GM03348 (cell line): ENCODE data around the gene KIAA0408.

Experiments
- DNase-seq: peaks from one replicate; pipeline ENCODE4 v3.0.0; 2012; ENCODE audit warnings: low spot score

The KIAA0408 gene

DNA sequence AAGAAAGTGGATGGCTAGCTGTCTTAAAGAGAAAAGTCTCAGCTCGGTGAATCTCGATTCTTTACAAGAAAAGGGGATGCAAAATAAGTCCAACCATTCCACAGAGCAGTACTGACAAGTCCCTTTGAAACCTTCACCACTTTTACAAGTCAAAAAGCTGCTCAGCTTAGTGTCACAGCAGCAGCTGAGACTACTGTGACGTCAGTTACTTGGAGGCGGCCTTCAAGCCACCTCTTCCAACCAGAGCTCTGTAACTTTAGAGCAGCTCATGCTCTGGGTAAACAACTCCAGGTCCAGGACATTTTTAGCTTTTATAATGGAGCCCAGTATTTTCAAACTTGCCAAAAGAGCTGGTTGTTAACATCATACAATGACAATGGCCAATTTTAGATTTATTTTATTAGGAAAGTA is at the start of gene KIAA0408:
KIAA0408 (minus strand) TSS at position 159 of the 411 bp plus-strand sequence. CDS start 5,408 bp downstream, outside the sequence.
- peak; percentile 52 for DNase-seq

DNA sequence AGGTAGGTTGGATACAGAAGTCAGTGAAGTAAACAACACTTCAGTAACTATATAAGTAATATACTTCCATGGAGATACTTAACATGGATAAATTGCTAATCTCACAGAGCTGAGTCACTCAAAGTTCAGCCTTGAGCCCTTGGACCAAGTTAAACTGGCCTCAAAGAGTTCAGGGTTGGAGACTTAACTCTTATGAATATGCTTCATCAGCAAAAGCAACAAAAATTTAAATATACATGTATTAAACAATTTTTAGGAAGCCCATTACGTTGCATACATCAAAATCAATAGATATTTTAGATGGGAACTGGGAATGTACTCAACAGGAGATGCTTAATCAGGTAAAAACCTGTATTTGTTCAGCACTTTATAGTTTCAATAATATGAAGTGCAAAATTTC is 47.7 kb upstream of the KIAA0408 start:
- no peak for DNase-seq

DNA sequence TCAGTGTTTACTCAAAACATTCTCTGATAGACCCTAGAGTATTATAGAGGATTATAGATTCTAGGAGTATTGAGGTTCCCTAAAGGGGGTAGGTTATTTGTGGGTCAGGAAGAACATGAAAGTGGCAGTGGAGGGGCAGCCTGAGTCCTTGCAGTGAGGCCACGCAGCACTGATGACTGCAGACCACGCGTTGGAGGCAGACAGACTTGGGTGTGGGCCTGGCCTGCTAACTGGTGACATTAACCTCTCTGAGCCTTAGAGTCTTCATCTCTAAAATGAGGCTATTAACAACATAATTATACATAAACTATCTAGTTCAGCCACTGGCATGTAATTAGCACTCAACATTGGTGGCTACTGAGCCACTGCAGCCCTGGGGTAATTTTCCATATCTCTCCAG is 43.8 kb upstream of the KIAA0408 start:
- no peak for DNase-seq

DNA sequence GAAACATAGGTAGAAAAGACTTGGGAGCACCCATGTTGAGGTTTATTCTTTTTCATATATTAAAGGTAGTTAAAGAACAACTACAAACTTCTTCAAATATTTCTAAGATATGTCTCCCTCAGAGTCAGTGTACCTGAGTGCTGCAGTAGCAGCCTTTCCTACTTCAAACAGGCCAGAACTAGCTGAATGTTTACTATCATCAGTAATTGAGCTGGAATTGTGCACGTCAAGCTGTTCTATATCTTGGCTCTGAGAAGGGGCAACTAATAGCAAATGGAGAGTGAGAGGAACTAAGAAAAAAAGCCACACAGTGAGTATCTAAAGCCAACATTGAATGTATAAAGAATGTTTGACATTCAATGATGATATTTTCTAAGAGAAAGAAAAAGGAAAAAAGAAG is 38.2 kb upstream of the KIAA0408 start:
- DNase-seq = no peak

DNA sequence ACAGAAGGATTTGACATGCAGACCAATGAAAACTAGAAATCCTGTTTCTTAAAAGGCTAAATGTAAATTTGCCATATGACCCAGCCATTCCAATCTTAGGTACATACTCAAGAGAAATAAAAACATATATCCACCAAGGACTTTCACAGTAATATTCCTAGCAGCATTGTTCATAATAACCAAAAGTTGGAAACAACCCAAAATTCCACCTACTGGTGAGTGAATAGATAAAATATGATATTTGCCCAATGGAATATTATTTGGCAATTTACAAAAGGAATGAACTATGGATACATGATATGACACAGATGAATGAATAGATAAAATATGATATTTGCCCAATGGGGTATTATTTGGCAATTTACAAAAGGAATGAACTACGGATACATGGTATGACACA is 37.3 kb upstream of the KIAA0408 start:
- DNase-seq = no peak

DNA sequence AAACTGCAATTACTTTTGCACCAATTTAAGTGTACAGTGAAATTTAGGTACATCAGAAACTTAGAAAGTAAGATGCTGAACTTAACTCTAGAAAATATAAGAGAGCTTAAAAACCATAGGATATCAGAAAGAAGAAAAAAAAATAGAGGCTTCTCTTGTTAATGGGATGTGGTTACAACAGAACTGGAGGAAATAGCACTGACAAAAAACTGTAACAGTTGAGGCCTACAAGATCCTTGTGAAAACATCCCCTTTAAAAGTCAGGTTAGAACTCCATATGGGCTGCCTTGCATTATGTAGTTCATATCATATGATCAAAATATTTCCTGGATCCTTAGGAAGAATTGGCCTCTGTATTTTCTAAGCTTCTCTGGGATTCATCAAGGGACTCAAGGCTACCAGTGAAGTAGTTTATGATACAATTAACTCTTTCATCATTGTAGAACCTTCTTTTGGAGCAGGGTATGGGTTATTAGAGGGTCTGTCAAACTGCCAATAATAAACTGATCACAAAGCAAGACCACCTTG is 35.1 kb upstream of the KIAA0408 start:
- DNase-seq = no peak

DNA sequence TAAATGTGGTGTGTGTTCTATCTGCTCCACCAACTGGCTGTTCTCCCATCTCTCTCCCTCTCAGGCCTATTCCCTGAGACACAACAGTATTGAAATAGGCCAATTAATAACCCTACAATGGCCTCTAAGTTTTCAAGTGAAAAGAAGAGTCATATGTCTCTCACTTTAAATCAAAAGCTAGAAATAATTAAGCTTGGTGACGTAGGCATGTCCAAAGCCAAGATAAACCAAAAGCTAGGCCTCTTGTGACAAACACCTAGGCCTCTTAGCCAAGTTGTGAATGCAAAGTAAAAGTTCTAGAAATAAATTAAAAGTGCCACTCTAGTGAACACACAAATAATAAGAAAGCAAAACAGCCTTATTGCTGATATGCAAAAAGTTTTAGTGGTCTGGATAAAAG is 30.1 kb upstream of the KIAA0408 start:
- no peak for DNase-seq

DNA sequence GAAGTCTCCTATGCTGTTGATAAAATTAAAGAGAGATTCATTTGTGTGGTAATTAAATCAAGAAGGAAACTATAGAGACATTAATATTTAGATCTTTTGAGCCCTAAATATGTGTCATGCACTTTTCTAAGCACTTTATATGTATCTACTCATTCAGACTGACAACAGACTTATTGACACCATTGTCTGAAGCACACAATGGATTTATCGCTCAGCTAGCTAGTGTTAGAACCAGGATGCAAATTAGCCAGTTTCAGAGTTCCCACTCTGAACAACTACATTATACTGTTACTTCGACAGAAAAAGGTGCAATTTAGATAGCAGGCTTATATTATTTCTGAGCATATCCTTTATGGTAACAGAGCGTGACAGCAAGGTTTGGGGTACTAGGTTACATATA is 27.7 kb upstream of the KIAA0408 start:
- no peak for DNase-seq

DNA sequence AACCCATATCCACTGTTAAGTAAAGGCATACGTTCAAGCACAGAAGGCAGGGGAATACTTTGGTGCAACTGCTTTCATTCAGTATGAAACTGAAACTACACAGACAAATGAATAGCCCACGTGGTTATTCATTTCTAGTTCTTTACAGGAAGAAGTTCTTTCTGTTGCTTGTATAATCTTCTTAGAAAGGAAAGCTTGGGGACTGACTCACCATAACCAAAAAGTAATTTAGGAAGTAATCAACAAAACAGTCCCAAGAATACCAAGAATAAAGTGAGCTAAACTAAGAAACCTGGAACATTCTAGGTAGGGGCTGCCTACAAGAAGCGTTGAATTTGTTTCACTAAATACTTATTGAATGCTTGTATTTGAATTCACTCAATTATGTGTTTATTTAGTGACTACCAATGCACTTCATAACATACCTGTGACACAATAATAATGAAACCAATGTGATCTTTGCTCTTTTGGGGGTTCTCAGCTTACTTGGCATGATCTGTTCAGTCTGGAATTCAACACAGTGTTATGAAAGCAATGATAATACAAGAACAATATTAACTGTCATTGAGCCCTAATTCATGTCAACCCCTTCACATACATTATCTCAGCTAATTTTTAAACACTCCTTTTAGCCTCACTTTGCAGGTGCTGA is 25.1 kb upstream of the KIAA0408 start:
- peak; percentile 41 for DNase-seq

DNA sequence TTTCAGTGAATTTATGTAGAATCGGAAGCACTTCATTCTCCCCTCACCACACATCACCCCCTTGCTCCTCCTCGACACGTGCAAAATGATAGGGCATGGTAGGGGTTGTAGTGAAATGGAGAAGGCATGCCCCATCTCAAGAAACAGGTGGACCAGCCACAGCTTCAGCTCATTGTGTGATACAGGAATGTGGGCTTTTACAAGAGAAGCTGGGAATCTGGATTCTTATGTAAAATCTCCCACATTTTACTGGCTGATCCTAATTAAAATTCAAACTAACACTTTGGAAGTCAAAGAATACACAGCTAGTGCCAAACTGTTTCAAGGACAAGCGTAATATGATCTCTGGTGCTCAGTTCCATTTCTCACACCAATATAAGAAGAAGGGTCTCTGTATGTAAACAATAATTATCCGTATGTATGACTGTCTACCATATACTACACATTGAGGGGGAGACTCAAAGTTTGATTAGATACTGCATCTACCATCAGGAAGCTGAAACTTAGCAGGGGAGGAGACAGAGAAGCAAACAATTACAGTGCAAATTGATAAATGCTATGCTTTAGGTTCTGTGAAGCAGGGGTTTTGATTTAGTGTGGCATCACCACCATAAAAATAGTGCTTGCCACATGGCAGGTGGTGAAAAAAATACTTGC is 24.3 kb upstream of the KIAA0408 start:
- no peak for DNase-seq

DNA sequence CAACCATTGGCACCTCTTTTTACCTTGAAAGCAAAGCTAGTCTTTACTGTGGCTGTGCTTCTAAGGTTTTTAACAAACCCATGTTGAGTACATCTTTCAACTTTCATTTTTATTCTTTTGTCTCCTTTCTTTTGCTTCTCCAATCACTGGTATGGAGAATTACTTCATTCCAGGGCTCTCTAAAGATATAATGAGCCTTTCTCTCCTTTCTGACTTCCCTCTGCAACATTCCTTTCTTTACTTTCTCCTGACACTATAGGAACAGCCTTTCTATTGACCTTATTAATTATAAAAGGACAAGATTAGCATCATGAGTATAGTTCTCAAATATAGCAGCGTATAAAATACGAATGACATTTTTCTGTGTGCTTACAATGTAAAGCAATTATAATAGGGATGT is 23.1 kb upstream of the KIAA0408 start:
- DNase-seq = no peak

DNA sequence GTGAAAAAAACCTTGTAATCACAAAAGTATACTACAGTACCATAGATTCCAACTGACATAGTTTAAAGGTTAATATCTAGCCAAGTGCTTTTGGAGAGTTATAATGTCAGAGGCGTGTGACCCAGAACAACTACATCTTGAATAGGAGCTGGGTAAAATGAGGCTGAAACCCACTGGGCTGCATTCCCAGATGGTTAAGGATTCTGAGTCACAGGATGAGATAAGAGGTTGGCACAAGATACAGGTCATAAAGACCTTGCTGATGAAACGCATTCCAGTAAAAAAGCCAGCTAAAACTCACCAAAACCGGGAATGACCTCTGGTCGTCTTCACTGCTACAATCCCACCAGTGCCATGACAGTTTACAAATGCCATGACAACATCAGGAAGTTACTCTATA is 22.4 kb upstream of the KIAA0408 start:
- no peak for DNase-seq

DNA sequence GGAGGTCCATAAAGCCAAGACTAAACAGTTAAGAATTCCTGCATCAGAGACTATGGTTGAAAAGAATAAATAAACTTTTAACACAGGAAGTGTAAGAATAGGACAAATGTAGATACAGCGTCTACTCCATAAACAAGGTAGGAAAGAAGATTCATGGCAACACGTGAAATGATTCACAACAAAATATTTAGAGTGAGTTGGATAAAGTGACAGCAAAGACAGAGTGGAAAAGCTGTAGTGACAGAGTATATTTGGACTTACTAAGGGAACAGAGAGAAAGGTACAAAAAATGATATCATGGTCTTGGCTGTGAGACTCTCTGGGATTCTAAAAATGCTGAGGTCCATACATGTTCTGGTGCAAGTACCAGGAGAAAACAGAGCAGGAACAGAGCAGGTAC is 21.9 kb upstream of the KIAA0408 start:
- no peak for DNase-seq

DNA sequence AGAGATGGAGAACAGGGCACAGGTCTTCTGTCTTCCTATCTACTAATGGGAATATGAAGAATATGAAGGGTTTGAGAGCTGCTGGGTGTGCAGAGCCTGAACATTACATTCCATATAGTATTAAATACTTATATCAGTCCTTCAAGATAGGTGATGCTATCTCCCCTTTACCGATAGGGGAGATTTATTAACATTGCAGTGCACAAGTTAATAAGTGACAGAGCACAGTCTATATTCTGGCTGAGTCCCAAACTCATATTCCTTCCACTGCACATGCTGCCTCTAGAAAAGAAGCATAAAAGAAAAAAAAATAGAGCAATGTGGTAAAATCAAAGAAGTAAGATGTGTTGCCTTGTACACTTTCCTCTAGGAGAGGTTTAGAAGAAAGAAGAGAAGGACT is 18.5 kb upstream of the KIAA0408 start:
- DNase-seq = no peak

DNA sequence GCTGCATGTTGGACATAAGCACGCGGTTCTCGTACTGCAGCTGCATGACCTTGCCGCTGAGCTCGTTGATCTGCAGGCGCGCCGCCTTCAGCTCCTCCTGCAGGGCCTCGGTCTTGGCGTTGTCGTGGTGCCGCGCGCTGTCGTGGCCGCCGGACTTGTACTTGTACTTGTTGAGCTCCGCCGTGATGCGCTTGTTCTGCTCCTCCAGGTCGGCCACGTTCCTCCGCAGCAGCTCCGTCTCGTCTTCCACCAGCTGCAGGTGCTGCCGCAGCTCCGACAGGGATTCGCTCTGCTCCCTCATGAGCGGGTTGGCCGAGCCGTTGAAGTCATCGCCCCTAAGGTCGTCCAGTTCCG is 16.6 kb upstream of the KIAA0408 start:
- DNase-seq = no peak

DNA sequence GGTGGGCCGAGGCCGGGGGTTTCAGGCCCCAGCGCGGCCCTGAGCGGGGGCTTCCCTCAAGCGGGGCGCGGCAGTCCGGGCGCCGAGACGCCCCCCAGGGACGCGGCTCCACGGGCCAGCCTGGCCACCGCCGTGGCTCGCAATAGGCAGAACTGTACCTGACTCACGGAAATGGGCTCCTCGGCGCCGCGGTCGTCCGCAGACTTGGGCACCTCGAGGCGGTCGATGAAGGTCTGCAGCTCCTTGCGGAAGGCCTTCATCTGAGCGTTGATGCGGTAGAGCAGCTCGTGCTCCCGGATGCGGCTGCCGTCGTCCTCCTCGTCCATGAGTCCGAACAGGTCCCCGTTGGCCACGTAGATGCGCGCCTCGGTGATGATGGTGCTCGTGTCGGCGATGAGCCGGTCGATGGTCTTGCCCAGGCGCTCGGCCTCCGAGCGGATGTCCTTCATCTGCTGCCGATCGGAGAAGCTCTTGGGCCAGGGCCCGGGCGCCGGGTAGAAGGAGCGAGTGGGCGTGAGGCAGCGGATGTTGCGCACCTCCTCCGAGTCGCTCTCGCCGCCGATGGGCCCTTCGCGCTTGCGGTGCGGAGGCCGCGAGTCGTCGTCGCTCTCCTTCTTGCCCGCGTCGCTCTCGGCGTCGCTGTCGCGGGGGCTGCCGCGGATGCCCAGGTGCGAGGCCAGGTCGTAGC is 16.1 kb upstream of the KIAA0408 start:
- DNase-seq = no peak

DNA sequence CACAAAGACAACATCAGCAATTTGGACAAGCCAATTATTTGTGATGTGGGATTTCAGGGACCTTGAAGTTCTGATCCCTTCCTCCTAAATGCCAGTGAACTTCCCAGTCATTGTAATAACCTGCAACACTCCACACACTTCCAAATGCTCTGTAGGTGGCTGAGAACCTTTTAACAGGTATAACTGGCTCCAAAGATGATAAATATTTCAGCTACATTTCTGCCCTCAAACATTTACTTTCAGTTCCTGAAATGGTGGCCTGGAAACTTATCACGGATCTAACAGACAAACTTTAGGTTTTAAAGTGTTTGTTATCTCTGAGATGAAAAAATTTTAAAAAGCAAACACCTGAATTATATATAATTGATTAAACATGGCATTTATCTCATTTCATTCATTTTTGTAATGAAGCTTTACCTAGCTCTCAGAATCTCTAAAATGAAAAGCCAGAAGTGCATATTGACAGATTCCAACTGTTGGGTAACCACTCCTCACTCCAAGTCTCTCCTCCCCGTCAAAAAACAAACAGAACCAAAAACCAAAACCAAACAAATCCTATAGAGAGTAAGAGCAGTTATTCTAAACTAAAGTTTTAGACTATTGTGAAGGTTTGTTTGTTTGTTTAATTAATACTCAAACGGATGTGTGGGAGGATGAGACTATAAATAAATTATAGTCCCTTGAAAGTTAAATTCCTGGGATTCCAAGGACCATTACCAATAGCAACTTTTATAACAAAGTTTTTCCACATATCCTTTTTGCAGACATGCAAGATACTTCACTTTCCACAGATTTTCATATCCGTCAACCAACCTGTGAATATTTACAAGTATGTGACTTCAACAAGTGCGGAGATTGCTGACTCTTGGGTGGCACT is 12.4 kb upstream of the KIAA0408 start:
- DNase-seq = no peak

DNA sequence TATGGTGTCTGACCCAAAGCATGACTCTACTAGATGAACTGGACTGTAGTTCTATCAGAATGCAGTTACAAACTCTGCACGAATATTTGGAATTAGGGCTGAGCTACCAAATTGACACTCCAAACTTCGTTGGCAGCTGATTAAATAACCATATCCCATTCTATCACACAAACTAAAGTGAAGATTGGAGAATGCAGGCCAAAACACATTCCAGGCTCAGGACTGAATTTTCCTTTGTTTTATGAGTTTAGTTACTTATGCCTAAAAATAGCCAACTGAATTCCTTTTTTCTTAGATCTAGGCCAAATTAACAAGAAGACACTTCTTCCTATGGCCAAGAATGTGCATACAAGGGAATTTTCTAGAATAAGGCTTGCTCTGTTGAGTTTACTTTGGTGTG is 9.7 kb upstream of the KIAA0408 start:
- no peak for DNase-seq

DNA sequence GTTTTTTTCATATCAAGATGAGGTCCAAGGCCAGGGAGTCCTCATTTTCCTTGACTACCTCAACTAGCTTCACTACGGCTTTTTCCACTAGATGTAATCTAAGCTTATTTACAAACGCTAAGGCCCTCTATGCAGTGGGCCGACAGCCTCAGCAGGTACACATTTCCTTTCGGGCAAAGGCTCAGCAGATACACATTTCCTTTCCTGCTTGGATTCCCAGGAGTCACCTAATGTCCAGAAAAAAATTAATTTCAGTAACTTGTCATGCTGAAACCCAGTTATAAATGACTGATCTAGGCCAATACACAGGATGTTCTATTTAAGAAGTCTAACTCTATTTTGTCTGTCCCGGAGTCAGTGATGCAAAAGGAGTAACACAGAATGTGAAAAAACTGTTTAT is 7.2 kb upstream of the KIAA0408 start:
- no peak for DNase-seq

DNA sequence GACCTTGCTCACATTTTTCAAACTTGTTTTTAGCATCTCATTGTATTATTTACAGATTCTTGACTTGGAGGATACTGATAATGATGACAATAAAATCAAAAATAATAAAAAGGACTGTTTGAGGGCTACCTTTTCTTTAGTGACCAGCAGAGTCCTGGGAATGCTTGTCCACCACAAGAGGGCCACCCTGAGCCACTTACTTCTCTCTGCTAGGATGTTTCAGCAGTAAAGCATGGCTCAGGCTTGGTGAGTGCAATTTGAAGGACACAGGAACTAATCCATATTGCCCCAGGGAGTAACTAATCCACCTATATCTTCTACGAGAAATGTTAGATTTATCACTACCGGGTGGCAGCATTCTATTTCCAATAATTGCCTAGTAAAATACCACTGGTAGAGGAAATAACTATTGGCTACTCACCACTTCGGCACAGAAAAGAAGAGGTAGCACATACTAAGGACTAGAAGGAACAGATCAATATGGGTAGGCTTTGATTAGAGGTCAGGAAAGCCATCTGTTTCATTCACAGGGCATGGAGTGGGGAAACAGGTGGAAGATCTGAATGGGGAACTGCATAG is 5.8 kb upstream of the KIAA0408 start:
- DNase-seq = peak; percentile 79

DNA sequence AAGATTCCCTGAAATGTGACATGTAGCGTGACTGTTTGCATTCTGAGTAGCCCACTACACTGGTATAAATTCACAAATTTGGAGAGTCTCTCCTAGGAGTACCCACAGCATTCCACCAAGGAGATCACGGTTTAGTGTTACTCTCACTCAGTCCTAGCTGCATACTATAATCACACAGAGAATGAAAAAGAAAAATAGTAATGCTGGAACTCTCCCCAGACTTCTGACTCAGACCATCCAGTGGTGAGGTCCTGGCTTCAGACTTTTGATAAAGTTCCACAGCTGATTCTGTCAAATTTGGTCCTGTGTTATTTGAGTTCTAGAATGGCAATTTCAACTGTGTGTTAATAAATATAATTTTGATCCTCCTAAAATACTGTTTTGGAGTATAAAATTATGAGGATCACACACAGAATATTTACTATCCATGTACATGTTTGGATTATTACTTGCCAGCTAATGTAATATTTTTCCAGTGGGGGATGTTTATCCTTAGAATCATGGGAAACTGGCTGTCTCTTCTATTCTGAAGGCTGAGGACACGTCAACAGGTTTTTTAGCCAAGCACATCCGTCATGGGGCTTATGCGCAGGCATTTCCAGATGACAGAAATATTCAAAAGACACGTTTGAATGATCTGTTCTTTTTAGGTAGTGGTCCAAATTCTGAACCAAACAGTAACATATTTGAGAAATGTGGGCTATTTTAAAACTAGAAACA is 5.1 kb upstream of the KIAA0408 start:
- DNase-seq = peak; percentile 81
